Mesenteric fat pad (tissue), 1 donor: ENCODE results near the gene DHX30. TPM values are rescaled to one million over a fixed set of nuclear protein-coding genes. Genes with fewer than 3 reads are reported as not detected.
"Not testable (repeated sequence)": the region's sequence is repeated elsewhere in the genome, so short reads cannot be mapped to it uniquely, and the experiment has no call there.

Source experiments
- DNase-seq: peaks from one replicate; pipeline ENCODE4 v3.0.0-alpha.2; 2020; ENCODE audit warnings: low spot score
- total RNA-seq: library from RNA; stranded (reverse); fragmentation: NEBNext Ultra II Directional; extraction: Animal tissue kit (Norgen Biotek cat#: 25700); gene quantifications from one replicate; pipeline ENCODE4 v1.2.1, GENCODE V29; 2021
- donor health status: DM: yes; HTN: yes; CAD: no.

DHX30 gene
- total RNA-seq, 1 donor from 2014 or later = 52.2 TPM

DNA sequence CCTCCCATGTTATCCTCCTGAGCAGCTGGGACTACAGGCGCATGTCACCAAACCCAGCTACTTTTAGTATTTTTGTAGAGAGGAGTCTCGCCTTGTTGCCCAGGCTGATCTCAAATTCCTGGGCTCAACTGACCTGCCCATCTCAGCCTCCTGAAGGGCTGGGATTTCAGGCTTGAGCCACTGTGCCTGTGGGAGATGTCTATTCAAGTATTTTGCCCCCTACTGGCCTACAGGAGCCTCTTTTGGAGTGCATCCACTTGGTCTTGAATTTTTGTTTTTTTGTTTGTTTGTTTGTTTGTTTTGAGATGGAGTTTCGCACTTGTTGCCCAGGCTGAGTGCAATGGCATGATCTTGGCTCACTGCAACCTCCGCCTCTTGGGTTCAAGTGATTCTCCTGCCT, 3.2 kb upstream of the DHX30 start:
- no peak for DNase-seq

DNA sequence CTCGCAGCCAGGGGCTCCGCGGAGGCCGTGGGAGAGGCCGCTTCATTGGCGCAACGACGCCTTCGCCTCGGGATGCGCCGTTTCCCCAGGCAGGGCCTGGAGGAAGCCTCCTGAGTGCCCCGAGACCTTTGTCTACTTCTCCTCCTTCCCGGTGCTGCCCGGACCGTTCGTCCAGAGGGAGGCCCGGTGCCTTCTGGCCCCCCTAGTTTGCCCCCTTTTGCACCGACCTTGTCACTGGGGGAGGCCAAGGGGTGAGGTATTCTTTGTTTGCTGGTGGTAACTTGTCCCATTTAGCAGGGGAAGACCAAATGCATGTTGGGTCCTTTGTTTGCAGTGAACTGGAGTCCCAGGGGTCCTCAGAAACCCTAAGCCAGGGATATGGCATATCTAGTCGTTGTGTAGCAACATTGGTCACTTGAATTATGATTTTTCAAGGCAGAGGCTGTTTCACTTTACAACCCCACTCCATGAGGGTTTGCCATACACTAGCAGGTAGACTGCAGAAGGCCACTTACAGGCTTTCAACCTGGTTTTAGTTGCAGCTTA, 615 bp downstream of the DHX30 start:
- no peak for DNase-seq

DNA sequence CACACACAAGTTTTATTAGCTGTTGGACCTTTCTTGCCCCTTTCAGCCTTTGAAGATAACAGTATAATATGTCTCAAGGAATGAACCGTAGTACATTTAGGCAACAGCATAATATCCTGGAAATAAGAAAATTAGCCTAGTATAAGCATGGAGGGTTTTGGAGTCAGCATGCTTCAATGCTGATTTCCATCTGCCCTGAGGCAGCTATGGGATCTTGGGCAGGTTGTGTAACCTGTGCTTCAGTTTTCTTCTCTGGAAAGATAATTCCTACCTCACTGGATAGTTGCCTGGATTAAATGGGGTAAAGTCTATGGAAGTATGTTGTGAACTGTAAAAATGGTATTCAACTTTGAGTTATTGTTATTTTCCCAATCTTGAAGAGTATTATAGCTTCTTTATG, 1.6 kb downstream of the DHX30 start:
- DNase-seq = no peak

DNA sequence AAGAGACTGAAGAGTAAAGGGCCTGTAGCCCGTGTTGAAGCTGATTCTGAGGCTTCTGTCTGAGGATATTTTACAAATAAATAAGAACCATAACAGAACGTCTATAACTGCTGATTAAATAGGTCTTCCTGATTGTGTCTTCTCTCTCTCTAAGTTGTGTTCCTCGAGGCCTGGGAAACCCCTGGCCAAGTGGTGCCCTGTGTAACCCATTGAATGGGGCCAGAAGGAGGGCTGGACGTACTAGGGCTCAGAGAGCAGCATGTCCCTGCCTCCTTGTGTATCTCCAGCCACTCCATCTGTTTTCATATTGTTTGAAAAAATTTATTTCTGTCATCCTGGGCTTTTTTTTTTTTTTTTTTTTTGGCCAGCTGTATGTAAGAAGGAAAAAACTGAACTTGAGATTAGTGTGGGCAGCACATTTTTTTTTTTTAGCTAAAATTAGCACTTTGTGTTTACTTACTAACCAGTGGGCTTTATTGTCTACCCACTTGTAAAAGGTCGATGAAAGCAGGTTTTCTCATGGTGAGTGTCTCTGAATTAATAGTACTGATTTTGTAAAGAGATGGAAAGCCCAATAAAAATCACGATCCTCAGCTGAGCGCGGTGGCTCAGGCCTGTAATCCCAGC, 10.7 kb downstream of the DHX30 start:
- DNase-seq = no peak

DNA sequence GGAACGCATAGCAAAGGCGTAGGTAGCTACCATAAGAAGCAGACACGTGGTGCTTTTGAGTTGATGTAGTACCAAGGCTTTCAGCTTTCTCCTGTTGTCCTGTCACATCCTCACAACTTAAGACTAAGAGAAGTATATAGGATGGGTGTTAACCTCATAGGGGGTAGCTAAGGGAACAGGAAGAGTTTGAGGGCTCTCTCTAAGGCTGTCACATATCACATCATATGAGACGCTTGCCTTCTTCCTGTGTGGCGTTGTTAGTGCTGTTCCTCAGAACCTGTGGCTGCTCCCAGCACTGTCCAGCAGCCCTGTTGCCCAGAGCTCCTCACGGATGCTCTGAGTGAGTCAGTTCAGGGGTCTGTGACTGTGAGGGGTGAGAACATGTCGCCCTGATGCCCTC, 14.7 kb downstream of the DHX30 start:
- DNase-seq = no peak

DNA sequence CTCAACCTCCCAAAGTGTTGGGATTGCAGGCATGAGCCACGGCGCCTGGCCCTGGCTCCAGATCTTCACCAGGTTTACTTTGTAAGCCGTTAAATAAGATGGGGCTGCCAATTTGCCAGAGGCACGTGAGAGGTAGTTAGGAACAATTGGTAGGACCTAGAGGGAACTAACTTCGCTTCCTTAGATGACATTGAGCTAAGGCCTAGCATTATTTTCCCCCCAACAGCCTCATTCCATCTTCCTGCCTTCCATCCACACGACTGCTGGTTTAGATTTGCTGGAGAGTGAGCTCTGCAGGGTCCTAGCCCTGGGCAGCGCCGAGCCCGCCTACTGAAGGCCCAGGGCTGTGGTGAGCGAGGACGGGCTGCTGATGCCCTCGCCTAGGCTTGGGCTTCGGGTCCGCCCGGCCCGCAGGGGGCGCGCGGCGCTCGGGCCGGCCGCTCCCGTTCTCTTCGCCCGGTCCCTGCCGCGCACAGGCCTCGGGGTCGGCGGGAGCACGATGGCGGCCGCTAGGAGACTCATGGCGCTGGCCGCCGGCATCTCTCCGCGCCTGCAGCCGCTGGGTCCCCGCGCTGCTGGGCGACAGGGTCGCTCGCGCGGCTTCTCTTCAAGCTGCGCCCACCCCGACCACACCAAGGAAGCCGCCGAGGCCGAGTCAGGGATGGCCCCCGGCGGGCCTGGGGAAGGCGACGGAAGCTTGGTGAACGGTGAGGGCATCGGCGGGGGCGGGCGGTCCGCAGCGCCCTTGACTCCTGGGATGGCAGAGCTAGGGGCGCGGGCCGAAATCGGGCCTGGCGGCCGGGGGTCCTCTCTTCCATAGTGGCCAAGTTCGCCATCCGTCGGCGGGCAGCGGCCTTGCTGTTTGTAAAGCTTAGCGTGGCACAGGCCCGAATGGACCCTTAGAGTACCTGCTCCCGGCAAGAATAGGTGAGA, 21.9 kb downstream of the DHX30 start:
- no peak for DNase-seq

DNA sequence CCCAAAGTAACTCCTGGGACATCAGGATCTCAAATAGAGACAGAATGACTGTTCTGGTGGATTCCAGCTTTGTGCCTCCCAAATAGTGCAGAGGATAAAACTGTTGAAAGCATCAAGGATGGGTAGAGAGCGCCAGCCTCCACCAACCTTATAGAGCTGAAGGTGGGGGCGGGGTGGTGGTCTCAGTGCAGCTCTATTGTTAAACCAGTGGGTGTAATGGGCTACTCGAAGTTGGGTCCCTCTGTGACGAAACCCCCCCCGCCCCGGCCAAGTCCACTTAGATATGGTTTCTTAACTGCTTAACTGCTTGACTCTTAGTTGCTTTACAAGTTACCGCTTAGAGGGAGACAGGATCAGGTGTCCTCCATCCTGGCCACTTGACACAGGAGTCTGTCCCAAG, 22.7 kb downstream of the DHX30 start:
- no peak for DNase-seq

DNA sequence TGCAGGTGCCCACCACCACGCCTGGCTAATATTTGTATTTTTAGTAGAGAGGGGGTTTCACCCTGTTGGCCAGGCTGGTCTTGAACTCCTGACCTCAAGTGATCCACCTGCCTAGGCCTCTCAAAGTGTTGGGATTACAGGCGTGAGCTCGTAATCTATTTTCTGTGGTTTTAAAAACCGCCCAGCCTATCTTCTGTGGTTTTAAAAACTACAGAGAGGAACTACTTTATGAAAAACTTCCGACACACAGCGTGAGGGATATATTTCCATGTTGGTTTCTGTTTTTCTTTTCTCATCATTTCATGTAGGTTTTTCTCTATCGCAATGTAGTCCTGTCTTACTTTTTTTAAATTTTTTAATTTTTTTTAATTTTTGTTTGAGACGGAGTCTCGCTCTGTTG, 26.5 kb downstream of the DHX30 start:
- not testable (repeated sequence) for DNase-seq

DNA sequence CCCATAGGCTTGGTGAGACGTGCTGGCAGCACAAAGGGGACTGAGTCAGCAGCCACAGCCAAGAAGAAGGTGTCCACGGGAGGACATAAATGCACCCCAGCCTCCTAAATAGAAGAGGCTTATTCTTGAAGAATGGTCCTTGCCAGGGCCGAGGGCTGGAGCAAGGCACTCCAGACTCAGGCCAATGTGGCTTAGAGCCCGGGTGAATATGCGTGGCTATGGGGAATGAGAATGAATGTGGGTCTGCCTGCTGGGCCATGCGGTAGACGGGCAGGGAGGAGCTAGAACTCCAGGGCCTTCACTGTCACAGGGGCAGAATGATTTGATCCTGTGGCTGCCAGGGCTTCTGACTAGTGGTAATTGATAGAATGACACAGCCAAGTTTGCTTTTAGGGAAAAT, 34.0 kb downstream of the DHX30 start:
- no peak for DNase-seq

DNA sequence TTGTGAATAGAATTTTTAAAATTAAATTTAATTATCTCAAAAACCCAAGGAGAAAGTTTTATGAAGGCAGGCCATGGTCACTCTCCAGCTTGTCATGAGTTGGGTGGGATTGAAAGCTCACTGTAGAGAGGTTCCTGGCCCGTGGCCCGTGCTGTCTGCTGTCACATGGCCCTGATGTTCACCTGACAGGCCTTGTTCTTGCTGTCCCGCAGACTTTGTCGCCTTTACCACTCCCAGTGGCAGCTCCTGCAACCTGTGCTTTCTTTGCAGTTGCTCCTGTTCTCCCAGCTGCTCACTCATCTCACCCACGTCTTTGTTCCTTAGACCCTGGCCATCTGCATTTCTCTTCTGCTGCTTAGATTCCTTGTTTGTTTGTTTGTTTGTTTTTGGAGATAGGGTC, 35.6 kb downstream of the DHX30 start:
- no peak for DNase-seq

DNA sequence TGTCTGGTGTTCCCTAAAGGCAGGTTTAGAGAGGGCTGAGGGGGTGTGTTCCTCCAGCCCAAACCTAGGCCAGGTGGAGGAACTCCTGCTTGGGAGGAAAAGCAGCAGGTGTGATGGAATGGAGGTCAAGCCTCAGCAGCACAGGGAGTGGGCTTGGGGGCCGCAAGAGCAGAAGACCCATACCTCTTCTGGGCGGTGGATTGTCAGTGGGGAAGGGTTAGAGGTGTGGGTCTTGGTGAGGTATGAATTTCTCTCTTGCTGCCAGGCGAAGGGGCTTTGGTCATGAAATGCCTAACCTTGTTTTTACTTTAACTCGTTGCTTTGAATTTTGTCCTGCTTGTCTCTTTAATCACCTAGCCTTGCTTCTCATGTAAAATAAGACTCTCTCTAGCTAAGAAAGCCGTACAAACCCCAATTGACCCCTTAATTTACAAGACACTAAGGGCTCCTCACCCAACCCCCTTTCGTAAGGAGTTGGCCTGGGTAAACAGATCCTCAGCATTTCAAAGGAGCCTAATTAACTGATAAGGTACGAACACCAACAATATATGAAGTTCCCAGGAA, 38.9 kb downstream of the DHX30 start:
- DNase-seq = no peak

DNA sequence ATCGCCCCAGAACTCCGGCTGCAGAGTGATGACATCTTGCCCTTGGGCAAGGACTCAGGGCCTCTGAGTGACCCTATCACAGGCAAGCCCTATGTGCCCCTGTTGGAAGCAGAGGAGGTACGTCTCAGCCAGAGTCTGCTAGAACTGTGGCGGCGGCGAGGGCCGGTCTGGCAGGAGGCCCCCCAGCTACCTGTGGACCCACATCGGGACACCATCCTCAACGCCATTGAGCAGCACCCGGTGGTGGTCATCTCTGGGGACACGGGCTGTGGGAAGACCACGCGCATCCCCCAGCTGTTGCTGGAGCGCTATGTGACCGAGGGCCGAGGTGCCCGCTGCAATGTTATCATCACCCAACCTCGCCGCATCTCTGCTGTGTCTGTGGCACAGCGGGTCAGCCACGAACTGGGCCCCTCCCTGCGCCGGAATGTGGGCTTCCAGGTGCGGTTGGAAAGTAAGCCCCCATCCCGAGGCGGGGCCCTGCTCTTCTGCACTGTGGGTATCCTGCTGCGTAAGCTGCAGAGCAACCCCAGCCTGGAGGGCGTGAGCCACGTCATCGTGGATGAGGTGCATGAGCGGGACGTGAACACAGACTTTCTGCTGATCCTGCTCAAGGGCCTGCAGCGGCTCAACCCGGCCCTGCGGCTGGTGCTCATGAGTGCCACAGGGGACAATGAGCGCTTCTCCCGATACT, 43.4 kb downstream of the DHX30 start:
- DNase-seq = no peak

DNA sequence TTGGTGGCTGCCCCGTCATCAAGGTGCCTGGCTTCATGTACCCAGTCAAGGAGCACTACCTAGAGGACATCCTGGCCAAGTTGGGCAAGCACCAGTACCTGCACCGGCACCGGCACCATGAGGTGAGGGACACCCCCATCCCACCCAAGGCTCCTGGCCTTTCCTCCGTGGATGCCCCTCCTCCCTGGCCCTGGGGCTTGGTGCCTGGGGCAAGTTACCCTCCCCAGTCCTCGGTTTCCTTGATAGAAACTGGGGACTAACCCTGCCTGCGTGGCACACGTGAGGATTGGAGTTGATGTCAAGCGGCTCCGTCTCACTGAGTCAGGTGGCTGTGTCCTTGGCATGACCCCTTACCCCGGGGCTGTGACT, 43.9 kb downstream of the DHX30 start:
- no peak for DNase-seq

DNA sequence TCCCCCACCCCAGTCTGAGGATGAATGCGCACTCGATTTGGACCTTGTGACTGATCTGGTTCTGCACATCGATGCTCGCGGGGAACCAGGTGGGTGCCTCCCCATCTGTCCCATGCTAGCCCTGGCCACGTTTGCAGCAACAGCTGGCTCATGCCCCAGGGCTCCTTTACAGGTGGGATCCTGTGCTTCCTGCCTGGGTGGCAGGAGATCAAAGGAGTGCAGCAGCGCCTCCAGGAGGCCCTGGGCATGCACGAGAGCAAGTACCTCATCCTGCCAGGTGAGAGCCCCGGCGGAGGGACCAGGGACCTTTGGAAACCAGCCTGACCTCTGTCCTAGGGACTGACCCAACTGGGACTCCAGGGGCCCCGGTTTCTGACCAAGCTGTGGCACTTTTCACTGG, 44.3 kb downstream of the DHX30 start:
- DNase-seq = no peak

DNA sequence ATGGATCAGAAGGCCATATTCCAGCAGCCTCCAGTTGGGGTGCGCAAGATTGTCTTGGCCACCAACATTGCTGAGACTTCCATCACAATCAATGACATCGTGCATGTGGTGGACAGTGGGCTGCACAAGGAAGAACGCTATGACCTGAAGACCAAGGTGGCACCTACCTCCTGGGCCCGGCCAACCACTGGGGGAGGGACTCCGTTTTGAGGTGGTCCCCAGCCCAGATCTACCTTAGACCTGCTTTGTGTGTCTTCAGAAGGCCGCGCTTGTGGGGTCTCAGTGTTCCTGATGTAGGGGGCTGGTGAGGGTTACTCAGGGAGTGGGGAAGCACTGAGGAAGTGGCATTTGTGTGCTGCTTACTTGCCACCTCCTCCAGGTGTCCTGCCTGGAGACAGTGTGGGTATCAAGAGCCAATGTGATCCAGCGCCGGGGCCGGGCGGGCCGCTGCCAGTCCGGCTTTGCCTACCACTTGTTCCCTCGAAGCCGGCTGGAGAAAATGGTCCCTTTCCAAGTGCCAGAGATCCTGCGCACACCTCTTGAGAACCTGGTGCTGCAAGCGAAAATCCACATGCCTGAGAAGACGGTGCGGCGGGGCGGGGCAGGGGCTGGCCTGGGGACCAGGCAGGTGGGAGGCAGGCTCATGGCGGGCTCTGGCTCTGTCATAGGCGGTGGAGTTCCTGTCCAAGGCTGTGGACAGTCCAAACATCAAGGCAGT, 45.0 kb downstream of the DHX30 start:
- no peak for DNase-seq

DNA sequence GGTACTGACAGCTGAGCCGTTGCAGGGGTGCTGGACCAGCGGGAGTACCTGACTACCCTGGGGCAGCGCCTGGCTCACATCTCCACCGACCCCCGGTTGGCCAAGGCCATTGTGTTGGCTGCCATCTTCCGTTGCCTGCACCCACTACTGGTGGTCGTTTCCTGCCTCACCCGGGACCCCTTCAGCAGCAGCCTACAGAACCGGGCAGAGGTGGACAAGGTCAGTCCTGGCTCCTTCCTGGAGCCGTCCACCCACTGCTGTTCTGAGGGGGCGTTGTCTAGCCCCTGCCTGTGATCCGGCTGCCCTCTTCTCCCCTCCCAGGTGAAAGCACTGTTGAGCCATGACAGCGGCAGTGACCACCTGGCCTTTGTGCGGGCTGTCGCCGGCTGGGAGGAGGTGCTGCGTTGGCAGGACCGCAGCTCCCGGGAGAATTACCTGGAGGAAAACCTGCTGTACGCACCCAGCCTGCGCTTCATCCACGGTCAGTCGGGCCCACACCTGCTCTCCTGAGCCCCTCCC, 45.7 kb downstream of the DHX30 start:
- DNase-seq = no peak

DNA sequence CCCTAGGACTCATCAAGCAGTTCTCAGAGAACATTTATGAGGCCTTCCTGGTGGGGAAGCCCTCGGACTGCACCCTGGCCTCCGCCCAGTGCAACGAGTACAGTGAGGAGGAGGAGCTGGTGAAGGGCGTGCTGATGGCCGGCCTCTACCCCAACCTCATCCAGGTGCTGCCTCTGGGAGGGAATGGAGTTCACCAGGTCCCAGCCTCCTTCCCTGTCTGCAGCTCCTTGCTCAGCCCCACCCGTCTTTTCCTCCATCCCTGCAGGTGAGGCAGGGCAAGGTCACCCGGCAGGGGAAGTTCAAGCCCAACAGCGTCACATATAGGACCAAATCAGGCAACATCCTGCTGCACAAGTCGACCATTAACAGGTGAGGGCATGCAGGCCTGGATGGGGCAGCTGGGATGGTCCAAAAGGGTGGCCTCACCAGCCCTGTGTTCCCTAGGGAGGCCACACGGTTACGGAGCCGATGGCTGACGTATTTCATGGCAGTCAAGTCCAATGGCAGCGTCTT, 46.3 kb downstream of the DHX30 start:
- DNase-seq = no peak

DNA sequence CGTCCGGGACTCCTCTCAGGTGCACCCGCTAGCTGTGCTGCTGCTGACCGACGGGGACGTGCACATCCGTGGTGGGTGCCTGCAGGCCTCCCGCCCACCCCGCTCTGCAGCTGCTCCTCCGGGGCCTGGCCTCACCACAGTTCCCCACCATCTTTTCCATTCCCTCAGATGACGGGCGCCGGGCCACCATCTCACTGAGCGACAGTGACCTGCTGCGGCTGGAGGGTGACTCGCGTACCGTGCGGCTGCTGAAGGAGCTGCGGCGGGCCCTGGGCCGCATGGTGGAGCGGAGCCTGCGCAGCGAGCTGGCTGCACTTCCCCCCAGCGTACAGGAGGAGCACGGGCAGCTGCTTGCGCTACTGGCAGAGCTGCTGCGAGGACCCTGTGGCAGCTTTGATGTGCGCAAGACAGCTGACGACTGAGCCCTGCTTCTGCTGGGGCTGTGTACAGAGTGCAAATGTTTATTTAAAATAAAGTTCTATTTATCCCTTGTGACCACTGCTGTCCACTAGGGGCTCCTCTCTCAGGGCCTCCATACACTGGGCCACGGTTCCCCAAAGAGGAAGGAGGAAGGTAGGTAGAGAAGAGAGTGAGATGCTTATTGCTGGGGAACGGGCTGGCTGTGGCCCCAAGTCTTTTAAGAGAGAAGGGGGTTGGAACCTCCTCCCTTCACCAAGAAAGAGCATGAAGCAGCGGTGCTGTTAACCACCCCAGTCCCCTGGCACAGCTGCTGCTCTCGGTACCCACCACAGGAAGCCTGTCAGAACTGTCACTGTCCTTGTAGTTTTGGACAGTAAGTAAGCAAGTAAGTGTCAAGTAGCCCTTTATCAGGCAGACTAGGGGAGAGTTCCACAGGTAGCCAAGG, 47.0 kb downstream of the DHX30 start:
- DNase-seq = no peak

DNA sequence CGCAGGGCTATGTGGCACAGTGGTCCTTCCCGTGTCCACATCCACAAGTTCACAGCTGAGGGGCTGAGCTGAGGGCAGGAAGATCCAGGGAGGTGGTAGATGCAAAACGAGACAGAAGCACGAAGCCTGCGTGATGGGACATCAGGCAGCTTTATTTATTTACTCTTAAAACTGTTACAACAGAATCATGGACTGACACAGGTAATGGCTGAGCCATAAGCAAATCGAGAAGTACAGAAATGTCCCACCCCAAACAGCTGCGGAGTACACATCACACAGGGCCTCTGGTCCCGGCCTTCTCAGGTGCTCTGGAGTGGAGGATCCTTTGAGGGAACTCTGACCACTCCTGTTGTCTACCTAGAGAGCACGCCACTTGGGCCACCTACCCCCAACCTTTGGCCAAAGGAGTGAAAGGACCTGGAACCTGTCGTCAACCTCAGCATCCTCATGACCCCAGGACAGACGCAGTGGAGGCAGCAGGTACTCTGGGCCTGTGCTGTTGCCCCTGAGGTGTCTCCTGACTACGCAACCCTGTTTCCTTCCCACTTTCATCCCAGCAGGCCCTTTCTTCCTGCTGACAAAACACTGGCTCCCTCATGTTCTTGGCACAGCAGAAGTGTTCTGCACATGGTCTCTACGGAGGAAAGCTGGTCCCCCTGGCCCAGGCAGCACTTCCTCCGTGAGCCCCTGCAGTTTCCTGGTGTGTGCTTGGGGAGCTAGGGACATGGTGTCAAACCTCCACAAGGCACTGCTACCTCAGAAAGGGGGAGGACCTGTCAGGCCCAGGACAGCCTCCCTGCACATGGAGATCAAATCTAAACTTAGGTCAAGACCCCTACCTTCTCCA, 47.8 kb downstream of the DHX30 start:
- DNase-seq = no peak
